Fibroblast of lung (primary cell): ENCODE results near the gene GPX2.
A peak's percentile ranks its signal among the peaks of the same experiment; 100 is the strongest.

ENCODE experiments used
- CTCF ChIP-seq, 2 donors: IDR thresholded peaks in 1 of 2; conservative IDR thresholded peaks in 1 of 2; 1 replicate in 1 of 2; 2 replicates in 1 of 2; pipeline ENCODE4 v1.5.1; 2011 to 2012; ENCODE audit warnings: low read length in 2 of 2, control low read depth in 1 of 2, inconsistent platforms in 1 of 2, low read depth in 1 of 2, mild to moderate bottlenecking in 1 of 2
- EZH2 ChIP-seq: IDR thresholded peaks from 2 replicates; pipeline ENCODE4 v1.5.1; 2012; ENCODE audit warnings: low read length, control low read depth, mild to moderate bottlenecking; ENCODE audit errors: missing control alignments

- TF ChIP-seq CTCF (conservative IDR thresholded peaks at IDR 0.05 in 1 of 2, IDR thresholded peaks at IDR 0.05 in 1 of 2; ENCODE audit: low read depth in 1 of 2, low read length in 2 of 2) (peak; percentile 77 to 87), EZH2 (no peak)
Measured at GRCh38 chr14:64910847-64911495, 31.6 kb downstream of the GPX2 start.
